HG03039 (cell line): ENCODE measurements around the gene SGTB.
A peak's percentile ranks its signal among the peaks of the same experiment; 100 is the strongest.
"Not testable (repeated sequence)": the region's sequence is repeated elsewhere in the genome, so short reads cannot be mapped to it uniquely, and the experiment has no call there.

Experiments
- ATAC-seq: cut with Tn5 transposase; IDR thresholded peaks from one replicate; pipeline ENCODE4 v1.9.1; 2021; ENCODE audit warnings: mild to moderate bottlenecking, moderate library complexity; ENCODE audit not compliant: unreplicated experiment

Gene SGTB

GRCh38 chr5:65674749-65675148, 47.2 kb downstream of the SGTB start:
- ATAC-seq = no peak

GRCh38 chr5:65672796-65673195, 49.1 kb downstream of the SGTB start:
- no peak for ATAC-seq

DNA sequence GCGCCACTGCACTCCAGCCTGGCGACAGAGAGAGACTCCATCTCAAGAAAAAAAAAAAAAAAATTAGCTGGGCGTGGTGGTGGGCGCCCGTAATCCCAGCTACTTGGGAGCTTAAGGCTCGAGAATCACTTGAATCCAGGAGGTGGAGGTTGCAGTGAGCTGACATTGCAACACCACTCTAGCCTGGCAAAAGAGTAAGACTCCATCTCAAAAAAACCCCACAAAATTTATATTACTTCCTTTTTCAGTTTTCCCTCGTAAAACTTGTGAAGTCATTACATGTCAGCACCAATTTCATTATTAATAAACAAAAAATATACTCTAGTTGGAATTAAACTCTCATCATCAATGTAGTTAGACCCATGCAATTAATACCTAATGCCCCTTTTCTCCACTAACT, 53.2 kb downstream of the SGTB start:
- ATAC-seq = no peak

- no peak for ATAC-seq
These were observed 57.9 kb downstream of the SGTB start for GRCh38 chr5:65663804-65664521.

DNA sequence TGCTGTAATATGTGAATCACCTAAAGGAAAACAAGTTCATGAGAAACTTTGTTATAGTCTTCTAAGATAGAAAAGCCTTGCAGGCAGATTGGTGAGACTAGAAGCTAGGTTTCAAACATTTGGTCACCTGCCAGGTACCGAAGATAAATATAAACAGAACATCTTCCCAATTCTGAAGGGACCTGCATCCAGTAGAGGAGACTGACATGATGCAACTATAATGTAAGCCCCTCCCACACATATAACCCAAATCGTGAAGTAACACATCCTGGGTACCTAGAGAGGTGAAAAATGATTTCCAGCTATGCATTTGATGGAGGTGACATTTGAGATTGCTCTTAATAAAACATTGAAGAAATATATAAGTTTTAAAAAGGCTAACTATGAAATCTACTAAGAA, 67.2 kb downstream of the SGTB start:
- no peak for ATAC-seq

GRCh38 chr5:65651144-65651543, 70.8 kb downstream of the SGTB start:
- ATAC-seq = no peak

GRCh38 chr5:65647941-65648340, 74.0 kb downstream of the SGTB start:
- no peak for ATAC-seq

DNA sequence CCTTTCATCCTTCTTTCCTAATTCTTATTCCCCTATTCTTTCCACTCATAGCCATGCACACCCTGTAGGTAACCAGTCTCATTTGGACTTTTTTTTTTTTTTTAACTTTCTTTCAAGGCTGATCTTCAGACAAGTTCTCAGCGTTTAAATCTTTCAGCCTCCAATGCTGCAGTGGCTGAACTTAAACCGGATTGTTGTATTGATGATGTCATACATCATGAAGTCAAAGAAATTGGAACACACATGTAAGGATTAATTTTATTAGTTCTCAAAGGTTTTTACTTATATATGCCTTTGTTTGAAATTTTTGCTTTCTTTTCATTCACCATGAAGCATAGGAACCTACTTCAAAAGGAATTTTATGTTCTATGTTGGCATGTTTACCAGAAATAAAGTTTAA, 75.0 kb downstream of the SGTB start:
- ATAC-seq = no peak

GRCh38 chr5:65640240-65640639, 81.7 kb downstream of the SGTB start:
- no peak for ATAC-seq

DNA sequence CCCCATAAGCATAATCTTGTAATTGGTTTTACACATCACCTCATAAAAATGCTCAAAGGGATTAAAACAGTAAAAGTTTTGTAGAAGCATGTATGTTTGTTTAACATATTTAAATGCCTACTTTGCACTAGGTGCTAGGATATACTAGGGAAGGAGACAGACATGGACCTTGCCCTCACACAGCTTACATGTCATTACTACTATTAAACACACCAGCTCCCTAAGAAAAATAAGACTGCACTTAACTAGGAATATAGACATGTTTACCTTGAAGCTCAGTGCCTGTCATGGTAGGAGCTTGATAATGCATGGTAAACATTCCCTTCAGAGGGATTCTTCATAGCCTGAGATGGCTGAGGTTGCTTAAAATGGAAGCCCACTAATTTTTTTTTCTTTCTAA, 90.9 kb downstream of the SGTB start:
- ATAC-seq = no peak

- no peak for ATAC-seq
These were observed 96.2 kb downstream of the SGTB start for GRCh38 chr5:65625743-65626142.

- peak; percentile 66 for ATAC-seq
These were observed 97.0 kb downstream of the SGTB start, which contains the start of the genes SHLD3 and TRAPPC13 for GRCh38 chr5:65624571-65625555. Gene SHLD3, plus strand, starts transcription at chr5:65625027. Its CDS starts 4,561 bp downstream, at chr5:65629588. Gene TRAPPC13, plus strand, starts transcription at chr5:65625027. Its CDS starts 34 bp downstream, at chr5:65625061.

GRCh38 chr5:65624025-65624570, 97.8 kb downstream of the SGTB start, which contains the start of gene TRIM23:
Gene TRIM23, minus strand, starts transcription at chr5:65624333. Its CDS starts 59 bp downstream, at chr5:65624274.
- peak; percentile 96 for ATAC-seq

- no peak for ATAC-seq
These were observed 98.4 kb downstream of the SGTB start for GRCh38 chr5:65623482-65623881.

- not testable (repeated sequence) for ATAC-seq
These were observed 99.9 kb downstream of the SGTB start for GRCh38 chr5:65621961-65622360.

DNA sequence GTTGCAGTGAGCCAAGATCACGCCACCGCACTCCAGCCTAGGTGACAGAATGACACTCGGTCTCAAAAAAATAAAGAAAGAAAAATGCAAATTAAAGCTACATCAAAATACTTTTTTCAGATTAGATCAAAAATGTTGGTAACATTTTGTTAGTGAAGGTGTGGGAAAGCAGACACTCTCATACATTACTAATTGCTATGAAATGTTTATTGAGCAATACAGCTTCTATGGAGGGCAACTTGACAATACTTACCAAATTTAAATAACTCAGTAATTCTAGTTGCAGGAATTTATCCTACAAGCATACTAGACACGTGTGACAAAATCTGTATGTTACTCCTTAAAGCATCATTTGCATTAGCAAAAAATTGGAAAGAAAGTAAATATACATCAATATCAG, 101.9 kb downstream of the SGTB start:
- no peak for ATAC-seq
